GM18873 (cell line): ENCODE measurements around the gene FCGR1A.
"Not testable (repeated sequence)": the region's sequence is repeated elsewhere in the genome, so short reads cannot be mapped to it uniquely, and the experiment has no call there.

Source experiments
- ATAC-seq: cut with Tn5 transposase; IDR thresholded peaks from one replicate; pipeline ENCODE4 v1.9.1; 2021; ENCODE audit warnings: mild to moderate bottlenecking, moderate library complexity, moderate number of reproducible peaks; ENCODE audit not compliant: unreplicated experiment, low FRiP score

The FCGR1A gene

DNA sequence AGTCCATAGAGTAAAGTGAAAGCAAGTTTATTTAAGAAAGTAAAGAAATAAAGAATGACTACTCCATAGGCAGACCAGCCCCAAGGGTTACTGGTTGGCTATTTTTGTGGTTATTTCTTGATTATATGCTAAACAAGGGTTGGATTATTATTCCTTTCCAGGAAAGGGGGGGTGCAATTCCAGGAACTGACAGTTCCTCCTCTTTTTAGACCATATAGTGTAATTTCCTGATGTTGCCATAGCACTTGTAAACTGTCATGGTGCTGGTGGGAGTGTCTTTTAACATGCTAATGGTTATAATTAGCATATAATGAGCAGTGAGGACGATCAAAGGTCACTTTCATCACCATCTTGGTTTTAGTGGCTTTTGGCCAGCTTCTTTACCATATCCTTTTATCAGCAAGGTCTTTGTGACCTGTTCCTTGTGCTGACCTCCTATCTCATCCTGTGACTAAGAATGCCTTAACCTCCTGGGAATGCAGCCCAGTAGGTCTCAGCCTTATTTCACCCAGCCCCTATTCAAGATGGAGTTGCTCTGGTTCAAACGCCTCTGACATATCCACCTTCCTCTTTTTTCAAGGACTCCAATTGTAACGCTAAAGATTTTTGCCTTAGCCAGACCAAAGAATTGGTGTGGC, 6.9 kb upstream of the FCGR1A start:
- not testable (repeated sequence) for ATAC-seq

DNA sequence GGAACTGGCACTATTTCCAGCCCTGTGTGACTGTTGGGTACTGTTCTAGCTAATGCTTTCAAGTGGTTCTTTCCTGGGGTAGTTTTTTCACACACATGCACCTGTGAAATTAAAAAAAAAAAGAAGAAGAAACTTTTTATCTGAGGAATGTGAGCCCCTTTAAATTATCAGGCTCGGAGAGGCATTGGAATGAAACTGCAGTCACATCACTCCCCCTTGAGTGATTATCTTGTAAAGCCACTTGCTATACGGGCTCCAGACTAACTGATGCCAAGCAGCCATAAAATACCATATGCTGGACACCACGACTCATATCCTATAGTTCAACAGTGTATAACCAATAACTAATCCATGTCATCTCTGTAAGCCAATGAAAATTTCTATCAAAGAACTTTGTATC, 5.4 kb upstream of the FCGR1A start:
- not testable (repeated sequence) for ATAC-seq

DNA sequence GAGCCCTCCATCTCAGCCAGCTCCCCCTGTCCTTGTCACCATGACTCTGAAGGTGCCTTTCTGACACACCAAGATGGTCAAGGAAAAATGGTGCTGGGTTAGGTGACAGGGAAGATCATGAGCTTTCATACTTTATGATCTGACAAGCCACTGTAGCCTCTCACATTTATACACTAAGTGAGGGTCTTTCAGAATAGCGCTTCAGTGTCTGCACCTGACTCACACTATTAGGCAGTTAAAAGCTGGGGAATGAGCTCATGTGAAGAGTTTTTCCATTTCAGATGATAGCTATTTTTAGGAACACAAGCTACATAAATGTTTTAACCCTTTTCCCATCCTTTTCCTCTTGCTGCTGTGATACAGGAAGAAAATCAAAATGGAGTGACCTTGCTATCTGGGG, 4.2 kb upstream of the FCGR1A start:
- not testable (repeated sequence) for ATAC-seq

DNA sequence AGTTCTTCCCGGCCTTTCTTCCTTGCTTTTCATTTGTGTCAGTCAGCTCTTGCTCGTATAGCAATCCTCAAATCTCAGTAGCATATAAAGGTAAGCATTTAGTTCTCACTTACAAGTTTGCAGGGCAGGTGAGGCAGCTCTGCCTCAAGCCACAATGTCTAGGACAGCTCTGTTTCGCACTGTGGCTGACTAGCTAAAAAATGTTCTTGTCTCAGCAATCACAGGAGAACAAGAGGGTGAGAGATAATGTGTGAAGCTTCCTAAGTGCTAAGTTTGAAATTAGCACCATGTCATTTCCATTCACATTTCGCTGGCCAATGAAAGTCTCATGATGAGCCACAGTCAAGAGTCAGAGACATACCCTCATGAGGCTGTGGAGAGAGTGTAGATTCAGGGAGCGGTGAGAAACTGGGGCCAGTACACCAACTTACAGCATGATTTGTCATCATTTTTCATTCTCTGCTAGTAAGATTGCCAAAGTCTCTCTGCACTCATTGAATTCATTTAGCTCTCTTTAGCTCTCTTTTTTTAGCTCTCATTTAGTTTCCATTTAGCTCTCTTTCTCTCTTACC, 995 bp upstream of the FCGR1A start:
- ATAC-seq, result not testable (repeated sequence)

DNA sequence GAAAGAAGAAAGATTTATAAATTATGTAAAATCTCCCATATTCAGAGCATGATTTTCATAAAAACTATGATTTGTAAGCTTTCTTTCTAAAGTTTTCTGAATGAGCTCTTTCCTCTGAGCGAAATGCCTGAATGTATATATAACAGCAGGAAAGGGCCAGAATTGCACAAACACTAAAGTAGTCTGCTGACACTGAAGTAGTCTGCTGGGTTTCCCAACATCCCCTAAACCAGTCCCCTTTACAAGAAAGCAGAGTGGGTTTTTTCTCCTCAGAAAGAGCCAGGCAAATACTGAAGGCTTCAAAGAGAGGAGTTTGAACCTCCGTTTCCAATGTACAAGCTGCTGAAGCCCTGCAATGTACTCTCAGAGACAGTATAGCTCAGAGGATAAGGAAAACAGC, 795 bp downstream of the FCGR1A start:
- not testable (repeated sequence) for ATAC-seq

DNA sequence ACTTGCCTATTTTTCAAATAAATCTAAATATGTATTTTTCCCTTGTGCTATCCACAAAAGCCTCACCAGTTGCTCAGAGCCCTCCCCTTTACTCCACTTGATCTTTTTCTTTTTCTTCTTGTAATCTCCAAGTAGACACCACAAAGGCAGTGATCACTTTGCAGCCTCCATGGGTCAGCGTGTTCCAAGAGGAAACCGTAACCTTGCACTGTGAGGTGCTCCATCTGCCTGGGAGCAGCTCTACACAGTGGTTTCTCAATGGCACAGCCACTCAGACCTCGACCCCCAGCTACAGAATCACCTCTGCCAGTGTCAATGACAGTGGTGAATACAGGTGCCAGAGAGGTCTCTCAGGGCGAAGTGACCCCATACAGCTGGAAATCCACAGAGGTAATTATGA, 1.4 kb downstream of the FCGR1A start:
- not testable (repeated sequence) for ATAC-seq

DNA sequence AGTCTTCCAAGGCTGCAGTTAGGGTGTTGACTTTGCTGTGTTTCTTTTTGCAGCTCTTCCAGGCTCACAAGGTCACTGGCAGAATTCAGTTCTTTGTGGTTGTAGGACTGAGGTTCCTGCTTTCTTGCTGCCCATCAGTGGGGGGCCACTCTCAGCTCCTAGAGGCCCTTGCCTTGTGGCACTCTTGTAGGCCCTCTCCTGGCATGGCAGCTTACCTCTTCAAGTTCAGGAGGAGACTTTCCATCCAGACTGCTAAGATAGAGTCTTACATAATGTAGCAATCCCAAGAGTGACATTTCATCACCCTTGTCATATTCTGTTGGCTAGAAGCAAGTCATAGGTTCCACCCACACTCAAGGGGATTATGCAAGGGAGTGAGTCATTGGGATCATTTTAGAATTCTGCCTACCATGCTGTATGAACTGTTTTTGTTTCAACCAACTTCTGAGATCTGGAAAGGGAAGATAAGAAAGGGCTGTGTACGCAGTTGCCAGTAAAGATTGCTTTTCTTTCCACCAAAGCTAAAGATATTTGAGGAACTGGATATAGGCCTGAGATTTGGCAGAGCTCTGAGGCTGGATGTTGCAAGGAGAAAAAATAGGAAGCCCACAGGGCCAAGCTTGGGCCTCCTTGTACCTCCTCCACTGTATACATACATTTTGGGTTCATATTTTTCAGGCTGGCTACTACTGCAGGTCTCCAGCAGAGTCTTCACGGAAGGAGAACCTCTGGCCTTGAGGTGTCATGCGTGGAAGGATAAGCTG, 5.4 kb downstream of the FCGR1A start:
- ATAC-seq, result not testable (repeated sequence)

GRCh38 chr1:149792502-149792901, 10.0 kb downstream of the FCGR1A start:
- ATAC-seq, result peak; percentile 53

DNA sequence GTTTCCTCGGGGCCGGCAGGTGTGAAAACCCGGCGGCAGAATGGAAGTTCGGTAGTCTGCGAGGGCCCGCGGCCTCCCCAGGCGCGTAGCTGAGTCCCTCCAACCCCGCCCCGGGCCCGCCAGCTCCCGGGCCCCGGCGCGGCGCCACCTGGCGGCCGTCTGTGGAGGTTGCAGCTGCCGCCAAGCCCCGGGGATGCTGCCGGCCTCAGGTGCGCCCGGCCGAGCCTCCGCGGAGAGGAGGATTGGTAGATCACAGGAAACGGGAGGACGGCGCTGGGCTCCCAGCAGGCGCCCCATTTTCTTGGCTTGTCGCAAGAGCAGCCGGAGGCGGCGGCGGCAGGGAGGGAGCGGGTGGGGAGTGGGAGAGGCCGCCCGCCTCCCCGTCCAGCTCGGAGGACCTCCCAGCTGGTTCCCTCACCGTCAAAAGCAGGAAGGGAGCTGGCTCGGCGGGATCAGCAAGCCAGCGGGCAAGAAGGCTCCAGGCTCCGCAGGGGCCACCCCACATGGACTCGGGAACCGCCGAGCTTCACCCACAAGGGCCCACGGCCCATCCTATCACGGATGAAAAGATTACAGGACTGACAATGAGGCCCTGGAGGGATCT, 10.5 kb downstream of the FCGR1A start:
- ATAC-seq, result peak; percentile 49

DNA sequence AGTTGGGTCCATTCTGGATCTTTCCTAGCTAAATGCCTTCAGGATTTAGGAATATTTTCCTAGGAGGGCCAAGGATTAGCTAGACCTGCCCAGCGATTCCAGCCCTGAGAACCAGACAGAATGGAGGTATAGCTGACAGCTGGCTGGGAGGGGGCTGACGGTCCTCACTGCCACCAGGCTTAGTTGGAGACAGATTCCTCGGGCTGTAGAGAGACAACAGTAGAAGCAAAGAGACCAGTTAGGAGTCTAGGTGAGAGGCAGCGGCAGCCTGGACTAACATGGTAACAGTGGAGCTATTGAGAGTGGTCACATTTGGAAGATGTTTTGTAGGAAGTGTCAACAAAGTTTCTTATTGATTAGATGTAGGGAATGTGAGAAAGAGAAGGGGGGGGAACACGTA, 11.4 kb downstream of the FCGR1A start:
- ATAC-seq, result not testable (repeated sequence)

DNA sequence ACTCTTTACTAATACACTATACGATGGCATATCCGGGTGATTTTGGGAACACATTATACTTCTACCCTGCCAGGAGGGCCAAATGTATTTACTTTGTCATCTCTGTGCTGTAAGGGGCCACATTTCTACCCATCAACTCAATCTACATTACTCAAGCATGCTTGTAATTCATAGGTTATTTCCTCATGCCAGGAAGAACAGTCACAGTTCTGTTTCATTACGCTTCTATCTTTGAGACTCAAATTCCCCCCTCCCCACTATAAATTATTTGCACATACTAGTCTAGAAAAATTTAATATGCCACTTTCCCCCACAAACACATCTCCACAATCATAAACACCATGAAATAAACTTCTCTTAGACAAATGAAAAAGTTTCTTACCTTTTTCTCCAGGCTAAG, 19.1 kb downstream of the FCGR1A start:
- ATAC-seq, result not testable (repeated sequence)

- not testable (repeated sequence) for ATAC-seq
Measured at GRCh38 chr1:149804417-149805080, 22.1 kb downstream of the FCGR1A start.

DNA sequence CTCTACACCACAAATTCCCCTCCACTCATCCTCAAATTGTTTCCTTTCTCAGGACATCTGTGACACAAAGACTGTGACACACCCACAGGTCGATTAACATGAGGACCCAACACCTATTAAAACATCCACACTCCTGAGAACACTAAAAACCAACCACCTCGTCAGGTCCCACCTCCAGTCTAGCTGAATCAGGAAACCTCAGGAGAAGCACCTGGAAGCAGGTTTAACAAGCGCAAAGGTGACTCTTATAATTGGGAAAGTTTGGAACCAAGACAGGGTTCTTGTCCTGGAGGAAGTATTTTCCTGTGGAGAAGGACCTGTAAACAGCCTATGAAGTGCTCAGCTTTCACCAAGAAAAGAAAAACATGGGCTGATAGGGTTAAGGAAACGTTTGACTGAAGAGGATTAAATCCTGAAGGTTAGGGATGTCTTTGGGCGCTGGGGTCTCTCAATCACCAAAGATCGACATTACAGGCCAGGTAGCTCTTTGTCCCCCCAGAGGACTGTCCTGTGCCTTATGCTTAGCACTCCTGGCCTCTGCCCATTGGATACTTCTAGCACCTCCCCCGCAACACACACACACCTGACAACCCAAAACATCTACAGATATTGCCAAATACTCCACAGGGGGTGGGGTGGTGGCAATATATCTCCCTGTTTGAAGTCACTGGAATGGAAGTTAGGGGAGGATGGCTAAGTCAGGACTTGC, 28.4 kb downstream of the FCGR1A start:
- not testable (repeated sequence) for ATAC-seq

DNA sequence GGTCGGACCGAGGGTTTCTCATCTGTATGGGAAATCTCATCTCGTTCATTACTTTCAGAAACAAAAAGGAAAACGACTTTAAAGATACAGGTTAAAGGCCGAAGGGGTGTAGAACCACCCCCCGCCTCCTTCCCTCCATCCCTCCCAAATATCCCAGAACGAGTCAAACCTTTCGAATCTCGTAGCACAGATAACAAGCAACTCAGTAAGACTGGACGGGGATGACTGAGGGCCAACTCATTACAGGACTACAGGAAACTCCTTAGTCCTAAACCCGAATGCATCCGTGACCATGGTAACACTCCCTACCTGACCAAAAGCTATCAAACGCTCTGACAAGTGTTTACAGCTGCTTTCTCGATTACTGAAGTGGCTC, 29.0 kb downstream of the FCGR1A start:
- ATAC-seq, result peak; percentile 7

GRCh38 chr1:149811890-149812829, 29.7 kb downstream of the FCGR1A start:
- peak; percentile 73 for ATAC-seq

DNA sequence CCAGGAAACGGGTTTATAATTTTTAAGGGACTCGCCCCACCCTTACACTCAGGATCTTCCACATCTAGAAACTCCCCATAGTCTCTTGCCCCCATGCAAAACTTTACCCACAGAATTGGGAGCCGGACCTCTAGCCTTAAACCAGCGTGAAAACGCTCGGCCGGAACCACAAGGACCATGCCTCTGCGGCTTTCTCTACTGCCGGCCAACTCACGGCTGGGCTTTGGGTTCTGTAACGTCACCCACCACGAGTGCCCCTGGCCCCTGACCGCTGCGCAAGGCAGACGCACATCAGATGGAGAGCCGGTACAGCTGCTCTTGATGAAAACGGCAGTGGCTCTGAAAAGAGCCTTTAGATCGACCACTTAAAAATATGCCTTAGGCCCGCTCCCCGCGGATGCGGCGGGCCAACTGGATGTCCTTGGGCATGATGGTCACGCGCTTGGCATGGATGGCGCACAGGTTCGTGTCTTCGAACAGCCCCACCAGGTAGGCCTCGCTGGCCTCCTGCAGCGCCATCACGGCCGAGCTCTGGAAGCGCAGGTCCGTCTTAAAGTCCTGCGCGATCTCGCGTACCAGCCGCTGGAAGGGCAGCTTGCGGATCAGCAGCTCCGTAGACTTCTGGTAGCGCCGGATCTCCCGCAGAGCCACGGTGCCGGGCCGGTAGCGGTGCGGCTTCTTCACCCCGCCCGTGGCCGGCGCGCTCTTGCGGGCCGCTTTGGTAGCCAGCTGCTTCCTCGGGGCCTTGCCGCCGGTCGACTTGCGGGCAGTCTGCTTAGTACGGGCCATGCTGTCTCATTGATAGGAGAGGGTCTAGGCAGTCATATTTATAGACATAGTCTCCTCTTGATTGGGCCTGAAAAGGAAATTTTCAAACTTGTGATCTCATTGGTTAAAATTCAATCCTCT, 30.7 kb downstream of the FCGR1A start:
- not testable (repeated sequence) for ATAC-seq

GRCh38 chr1:149820387-149820786, 37.9 kb downstream of the FCGR1A start:
- not testable (repeated sequence) for ATAC-seq

- not testable (repeated sequence) for ATAC-seq
Measured at GRCh38 chr1:149826555-149826954, 44.1 kb downstream of the FCGR1A start.
